NCI-H1048 (cell line): ENCODE data around the gene CTAG1B.
"Not testable (repeated sequence)": the region's sequence is repeated elsewhere in the genome, so short reads cannot be mapped to it uniquely, and the experiment has no call there.

Experiments used
- DNase-seq: peaks from one replicate; lab custom pipeline; 2025; lab: John Stamatoyannopoulos, UW

The CTAG1B gene

GRCh38 chrX:154619182-154619581 is at the start of gene CTAG1B:
Gene CTAG1B (minus strand): TSS chrX:154619282. CDS start chrX:154619218, 64 bp downstream.
- not testable (repeated sequence) for DNase-seq

GRCh38 chrX:154661899-154662298 is 42.8 kb upstream of the CTAG1B start:
- DNase-seq, result no peak

GRCh38 chrX:154661170-154661569 is 42.1 kb upstream of the CTAG1B start:
- DNase-seq, result no peak

- no peak for DNase-seq
Measured at GRCh38 chrX:154660541-154660940, 41.5 kb upstream of the CTAG1B start.

GRCh38 chrX:154658957-154659356 is 39.9 kb upstream of the CTAG1B start:
- DNase-seq, result no peak

DNA sequence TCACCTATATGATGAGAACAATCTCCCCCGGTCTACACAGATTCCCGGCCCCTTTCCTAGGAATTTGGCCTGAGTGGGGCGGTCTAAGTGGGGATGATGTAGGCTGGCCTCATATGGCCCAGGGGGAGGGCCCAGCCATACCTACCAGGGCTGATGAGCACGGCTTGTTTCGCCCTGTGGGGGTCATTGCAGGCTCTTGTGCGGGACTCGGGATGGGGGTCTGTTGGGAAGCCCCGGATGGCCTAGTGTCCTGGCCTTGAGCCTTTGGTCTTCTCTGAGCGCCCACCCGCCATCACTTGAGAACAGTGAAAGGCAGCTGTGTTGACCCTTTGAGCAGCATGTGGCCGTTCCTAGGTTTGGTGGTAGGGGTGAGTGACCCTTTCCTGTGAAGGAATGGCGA is 39.1 kb upstream of the CTAG1B start:
- DNase-seq, result no peak

DNA sequence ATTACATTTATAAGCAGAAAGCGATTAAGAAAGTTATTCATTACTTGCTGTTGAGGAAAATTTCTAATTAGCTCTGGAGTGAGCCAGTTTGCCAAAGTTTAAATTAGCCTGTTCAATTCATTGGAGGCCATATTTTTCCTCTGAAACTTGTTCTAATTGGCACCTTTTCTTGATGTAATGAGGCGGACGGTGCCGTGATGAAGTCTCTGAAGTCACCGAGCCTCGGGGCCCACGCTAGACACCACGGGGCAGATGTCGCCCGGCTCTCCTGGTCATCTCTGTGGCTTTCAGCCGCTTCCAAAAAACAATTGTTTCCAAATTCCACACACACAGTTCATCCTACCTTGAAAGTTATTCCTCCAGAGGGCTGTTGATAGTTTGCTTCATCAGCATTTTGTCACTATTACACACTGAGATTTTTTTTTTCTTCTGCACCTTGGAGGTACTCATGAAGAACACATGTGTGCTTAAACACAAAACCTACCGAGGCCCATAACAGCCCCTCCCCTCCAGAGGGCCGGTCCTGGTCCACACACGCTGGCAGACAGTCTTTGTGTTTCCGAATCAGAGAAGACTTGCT is 38.2 kb upstream of the CTAG1B start:
- DNase-seq, result no peak

DNA sequence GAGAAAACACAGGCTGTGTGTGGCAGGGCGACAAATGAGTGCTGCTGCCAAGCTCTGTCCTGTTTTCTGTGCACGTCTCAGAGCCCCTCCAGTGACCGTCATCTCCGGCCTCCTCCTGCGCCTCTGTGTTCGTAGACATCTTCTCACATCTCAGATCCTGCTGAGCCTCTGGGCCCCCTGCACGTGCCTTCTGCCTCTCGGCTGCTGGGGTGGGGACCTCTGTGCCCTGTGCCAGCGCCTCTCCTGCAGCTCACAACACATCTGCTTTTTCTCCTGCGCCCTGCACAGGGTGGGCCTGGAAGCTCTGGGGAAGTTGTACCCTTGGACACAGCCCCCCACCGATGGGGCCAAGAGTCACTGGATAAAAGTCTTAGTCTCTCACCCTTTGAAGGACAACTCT is 36.7 kb upstream of the CTAG1B start:
- no peak for DNase-seq

GRCh38 chrX:154655346-154655745 is 36.3 kb upstream of the CTAG1B start:
- no peak for DNase-seq

DNA sequence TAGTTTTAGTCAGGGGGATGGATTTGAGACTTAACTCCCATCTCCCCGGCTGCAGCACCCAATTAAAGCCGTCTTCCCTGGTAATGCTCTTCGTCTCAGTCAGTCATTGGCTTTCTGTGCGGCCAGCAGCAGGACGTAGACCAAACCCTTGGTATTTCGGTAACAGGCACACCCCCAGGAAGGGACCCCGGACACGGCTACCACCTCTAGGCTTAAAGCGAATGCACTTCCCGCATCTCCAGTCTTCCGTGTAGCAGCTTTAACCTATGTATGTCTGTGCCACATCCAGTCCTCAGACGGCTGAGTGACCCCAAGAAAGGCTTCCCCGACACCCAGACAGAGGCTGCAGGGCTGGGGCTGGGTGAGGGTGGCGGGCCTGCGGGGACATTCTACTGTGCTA is 35.8 kb upstream of the CTAG1B start:
- no peak for DNase-seq

DNA sequence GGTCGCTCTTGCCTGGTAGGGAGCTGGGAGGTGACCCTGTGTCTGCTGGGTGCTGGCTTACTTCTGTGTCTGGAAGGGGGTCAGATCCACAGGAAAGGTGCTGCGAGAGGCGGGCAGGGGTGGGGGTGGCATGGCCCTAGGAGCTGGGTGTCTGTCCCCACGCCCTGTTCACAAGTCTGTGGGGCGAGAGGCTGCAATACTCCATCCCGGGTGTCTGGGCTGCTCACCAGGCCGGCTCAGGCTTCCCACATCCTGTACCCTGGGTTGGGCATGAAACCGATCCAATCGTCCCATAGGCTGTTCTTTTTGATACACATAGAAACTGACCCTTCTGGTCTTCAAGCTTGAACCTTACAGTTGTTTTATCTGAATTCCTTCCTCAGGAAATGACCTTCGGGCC is 35.3 kb upstream of the CTAG1B start:
- DNase-seq, result no peak

DNA sequence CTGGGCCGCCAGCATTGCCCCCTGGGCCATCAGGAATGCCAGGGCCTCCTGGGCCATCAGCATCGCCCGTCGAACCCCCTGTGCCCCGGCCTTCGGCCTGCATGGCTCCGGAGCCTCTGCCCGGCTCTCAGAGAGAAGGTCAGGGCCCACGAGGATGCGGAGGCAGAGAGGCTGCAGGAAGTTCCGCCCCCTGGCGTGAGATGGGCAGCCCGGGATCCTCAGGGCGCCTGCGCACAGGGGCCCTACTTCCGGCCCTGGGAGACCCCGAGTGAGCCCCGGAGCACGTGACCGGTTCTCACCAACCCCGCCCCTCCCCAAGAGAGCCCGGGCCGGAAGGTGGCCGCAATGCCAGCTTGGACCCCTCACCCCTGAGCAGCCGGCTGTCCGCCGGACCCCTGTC is 34.3 kb upstream of the CTAG1B start, which contains the start of gene CTAG2:
CTAG2 (minus strand) TSS at position 167 of the 400 bp plus-strand sequence; CDS start at position 103, 64 bp downstream.
- not testable (repeated sequence) for DNase-seq

DNA sequence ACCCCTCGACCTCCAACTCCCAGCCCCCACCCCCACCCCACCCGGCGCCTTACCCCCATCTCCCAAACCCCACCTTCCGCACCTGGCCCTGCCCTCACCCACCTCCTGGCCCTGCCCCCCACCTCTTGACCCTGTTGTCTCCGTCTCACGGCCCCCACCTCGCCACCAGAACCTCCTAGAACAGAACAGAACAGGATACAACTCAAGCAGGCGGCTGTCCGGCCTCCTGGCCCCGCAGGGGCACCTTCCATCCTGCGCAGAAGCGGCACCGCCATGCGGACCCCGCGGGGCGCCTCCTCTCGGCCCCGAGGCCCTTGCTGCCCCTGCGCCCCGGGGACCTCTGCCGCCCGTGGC is 33.9 kb upstream of the CTAG1B start:
- no peak for DNase-seq

DNA sequence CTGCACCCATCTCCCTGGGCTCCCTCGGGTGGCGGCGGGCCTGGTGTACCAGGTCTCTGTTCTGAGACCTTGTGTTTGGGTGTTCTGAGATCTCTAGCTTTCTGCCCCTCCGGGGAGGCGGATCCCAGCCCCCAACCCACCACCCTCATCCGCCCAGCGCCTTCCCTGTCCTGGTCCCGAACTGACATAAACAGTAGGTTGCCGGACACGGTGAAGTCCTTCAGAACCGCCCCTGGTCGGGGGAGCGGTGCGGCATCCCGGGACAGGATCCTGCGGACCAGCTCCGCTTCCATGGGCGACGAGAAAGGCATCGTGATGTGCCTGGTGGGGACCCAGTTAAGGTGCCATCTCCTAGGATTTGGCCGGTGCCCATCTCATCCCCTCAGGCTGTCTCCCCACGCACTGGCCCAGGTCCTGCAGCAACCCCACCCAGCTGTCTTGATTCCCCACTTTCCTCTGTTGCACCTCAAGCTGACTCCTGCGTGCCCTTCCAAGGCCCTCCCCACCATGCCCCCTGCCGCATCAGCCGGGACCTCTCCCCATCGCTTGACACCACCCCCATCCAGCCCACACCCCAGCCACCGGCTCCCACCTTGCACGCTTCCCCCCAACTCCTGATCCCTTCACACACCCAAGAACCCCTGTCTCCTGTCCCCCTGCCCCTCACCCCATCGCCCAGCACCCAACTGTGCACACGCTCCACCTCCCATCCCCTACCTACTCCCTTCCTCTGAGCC is 33.4 kb upstream of the CTAG1B start:
- DNase-seq, result no peak

GRCh38 chrX:154650221-154650510 is 31.1 kb upstream of the CTAG1B start:
- no peak for DNase-seq

- no peak for DNase-seq
Measured at GRCh38 chrX:154649503-154650220, 30.6 kb upstream of the CTAG1B start.

GRCh38 chrX:154648931-154649330 is 29.8 kb upstream of the CTAG1B start:
- DNase-seq, result no peak

GRCh38 chrX:154645745-154646378 is 26.8 kb upstream of the CTAG1B start:
- DNase-seq, result not testable (repeated sequence)

DNA sequence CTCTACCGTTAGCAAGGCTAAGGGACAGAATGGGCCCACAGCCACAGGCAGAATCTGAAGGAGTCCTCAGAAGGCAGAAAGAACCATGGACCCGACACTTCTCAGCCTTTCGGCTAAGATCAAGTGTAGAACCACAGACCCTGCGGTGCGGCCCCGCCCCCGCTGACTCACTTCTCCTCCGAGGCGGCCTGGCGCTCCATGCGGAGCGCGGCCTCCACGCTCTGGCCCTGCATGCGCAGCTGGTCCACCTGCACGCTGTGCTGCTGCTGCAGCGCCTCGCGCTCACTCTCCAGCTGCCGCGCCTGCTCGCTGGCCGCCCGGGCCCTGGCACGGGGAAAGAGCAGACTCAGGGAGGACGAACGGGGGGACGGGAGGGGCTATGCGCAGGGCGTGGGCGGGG is 24.6 kb upstream of the CTAG1B start:
- not testable (repeated sequence) for DNase-seq

GRCh38 chrX:154641740-154642139 is 22.7 kb upstream of the CTAG1B start:
- DNase-seq, result not testable (repeated sequence)

GRCh38 chrX:154633661-154634060 is 14.6 kb upstream of the CTAG1B start:
- not testable (repeated sequence) for DNase-seq

- not testable (repeated sequence) for DNase-seq
Measured at GRCh38 chrX:154630949-154631348, 11.9 kb upstream of the CTAG1B start.

- DNase-seq, result not testable (repeated sequence)
Measured at GRCh38 chrX:154628960-154629359, 9.9 kb upstream of the CTAG1B start.
